Upper lobe of right lung (tissue), 1 donor: Measurements from ENCODE around the gene TTC7B. TPM values are rescaled to one million over a fixed set of nuclear protein-coding genes. Genes with fewer than 3 reads are reported as not detected.

Experiments used
- ATAC-seq: fragments of 200-7000 bp; cut with Tn5 transposase; one replicate; pipeline ENCODE4 v1.9.1; 2020; ENCODE audit warnings: mild to moderate bottlenecking, moderate library complexity
- DNase-seq: peaks from one replicate; pipeline ENCODE4 v3.0.0-alpha.2; 2020
- H3K27ac ChIP-seq: fragments of 200-600 bp; one replicate; pipeline ENCODE4 v1.8.0; 2022
- H3K27me3 ChIP-seq: fragments of 200-600 bp; one replicate; pipeline ENCODE4 v1.8.0; 2022; ENCODE audit warnings: mild to moderate bottlenecking
- H3K36me3 ChIP-seq: fragments of 200-600 bp; one replicate; pipeline ENCODE4 v1.8.0; 2022
- H3K4me1 ChIP-seq: fragments of 200-600 bp; one replicate; pipeline ENCODE4 v1.8.0; 2022
- H3K4me3 ChIP-seq: fragments of 200-600 bp; one replicate; pipeline ENCODE4 v1.8.0; 2022; ENCODE audit warnings: mild to moderate bottlenecking
- H3K9me3 ChIP-seq: fragments of 200-600 bp; one replicate; pipeline ENCODE4 v1.8.0; 2022
- CTCF ChIP-seq: fragments of 200-600 bp; IDR thresholded peaks from one replicate; pipeline ENCODE4 v1.8.0; 2022; ENCODE audit warnings: antibody characterized with exemption
- intact Hi-C: fragments of 100-400 bp; cut with DNase I; formaldehyde crosslinking; loops from one replicate; pipeline ENCODE4 v1.11.0; 2022
- total RNA-seq: library from RNA; stranded (reverse); fragmentation: NEBNext Ultra II Directional; extraction: Animal tissue kit (Norgen Biotek cat#: 25700); gene quantifications from one replicate; pipeline ENCODE4 v1.2.1, GENCODE V29; 2021
- donor health status: DM: no; HTN: yes; CAD: no; lungs with severe emphysema.

The TTC7B gene
- total RNA-seq, 1 donor from 2014 or later: 41.5 TPM

- H3K4me3 ChIP-seq: no peak overlapping the region
- H3K9me3 ChIP-seq: no peaks in the 10 kb centered on the region
- no peaks in the 10 kb centered on the region for H3K4me1 ChIP-seq
- H3K27ac ChIP-seq: no peak overlapping the region
- DNase-seq: no peak
- ATAC-seq: no peak
- TF ChIP-seq CTCF: no peak
- intact Hi-C loops: no loop called here
- no peaks in the 10 kb centered on the region for H3K27me3 ChIP-seq
- no peaks in the 10 kb centered on the region for H3K36me3 ChIP-seq
Observed at GRCh38 chr14:90717916-90718315, 98.3 kb downstream of the TTC7B start.

GRCh38 chr14:90715993-90716392 lies 100.2 kb downstream of the TTC7B start:
- Histone ChIP-seq H3K27ac (no peak overlapping the region), H3K9me3 (no peaks in the 10 kb centered on the region), H3K4me1 (no peaks in the 10 kb centered on the region), H3K4me3 (no peak overlapping the region), H3K27me3 (no peaks in the 10 kb centered on the region), H3K36me3 (no peaks in the 10 kb centered on the region)
- intact Hi-C loops: no loop called here
- no peak for ATAC-seq
- no peak for DNase-seq
- TF ChIP-seq CTCF: no peak

GRCh38 chr14:90715495-90715894 lies 100.7 kb downstream of the TTC7B start:
- Histone ChIP-seq H3K36me3 (no peaks in the 10 kb centered on the region), H3K4me1 (no peaks in the 10 kb centered on the region), H3K4me3 (no peak overlapping the region), H3K9me3 (no peaks in the 10 kb centered on the region), H3K27me3 (no peaks in the 10 kb centered on the region), H3K27ac (no peak overlapping the region)
- intact Hi-C loops: no loop called here
- no peak for TF ChIP-seq CTCF
- DNase-seq (no peak), ATAC-seq (no peak)

- H3K4me1 ChIP-seq: no peaks in the 10 kb centered on the region
- no peak for TF ChIP-seq CTCF
- H3K4me3 ChIP-seq: no peak overlapping the region
- no peak for DNase-seq
- H3K27ac ChIP-seq: no peak overlapping the region
- H3K9me3 ChIP-seq: no peaks in the 10 kb centered on the region
- H3K36me3 ChIP-seq: no peaks in the 10 kb centered on the region
- intact Hi-C loops: no loop called here
- no peak for ATAC-seq
- H3K27me3 ChIP-seq: no peaks in the 10 kb centered on the region
Observed at GRCh38 chr14:90714811-90715210, 101.4 kb downstream of the TTC7B start.

DNA sequence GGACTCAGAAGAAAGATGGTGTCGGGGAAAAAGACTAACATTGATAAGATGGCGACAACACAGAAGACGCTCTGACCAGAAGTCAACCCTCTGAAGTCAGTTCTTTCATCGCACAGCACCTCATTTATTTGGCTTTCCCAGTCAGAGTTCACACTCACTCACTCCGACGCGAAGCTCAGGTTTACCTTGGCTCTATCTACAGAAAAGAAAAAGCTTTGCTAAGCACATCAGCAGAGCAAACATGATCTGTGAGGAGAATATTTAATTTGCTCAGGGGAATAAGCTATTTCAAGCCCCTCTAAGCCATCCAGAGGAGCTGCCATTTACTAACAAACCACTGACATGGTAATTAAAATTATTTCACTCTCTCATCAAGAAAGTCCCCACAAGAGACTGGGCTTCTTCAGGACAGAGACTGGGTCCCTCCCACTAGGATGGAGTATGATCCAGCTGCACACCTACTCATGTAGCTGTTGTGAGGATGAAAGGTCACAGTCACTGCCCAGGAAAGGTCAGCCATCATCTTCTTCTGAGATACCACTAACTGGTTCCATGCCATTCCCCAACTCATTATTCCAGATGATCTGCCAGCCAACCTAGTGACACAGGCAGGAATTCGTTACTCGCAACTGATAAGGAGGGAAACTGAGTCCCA lies 111.4 kb downstream of the TTC7B start:
- H3K4me3 ChIP-seq: no peak overlapping the region

More for the DNA sequence above, 111.4 kb downstream of the TTC7B start:
- no peak for TF ChIP-seq CTCF
- H3K9me3 ChIP-seq: no peaks in the 10 kb centered on the region
- ATAC-seq: no peak
- no peaks in the 10 kb centered on the region for H3K27me3 ChIP-seq
- intact Hi-C loops: no loop called here
- H3K27ac ChIP-seq: no peak overlapping the region
- H3K4me1 ChIP-seq: peaks cover 6% of the 10 kb centered on the region
- no peaks in the 10 kb centered on the region for H3K36me3 ChIP-seq
- no peak for DNase-seq
